ENCODE data around the gene LCT. TPM values are rescaled to one million over a fixed set of nuclear protein-coding genes. Genes with fewer than 3 reads are reported as not detected.

Gene LCT
- total and polyA plus RNA-seq, 9 of the 15 experiments (the other 6 are each of a cell fraction or from before 2014, with no cell fraction given) = 0.01 to 0.04 (median 0.03) TPM; not detected in 4

DNA sequence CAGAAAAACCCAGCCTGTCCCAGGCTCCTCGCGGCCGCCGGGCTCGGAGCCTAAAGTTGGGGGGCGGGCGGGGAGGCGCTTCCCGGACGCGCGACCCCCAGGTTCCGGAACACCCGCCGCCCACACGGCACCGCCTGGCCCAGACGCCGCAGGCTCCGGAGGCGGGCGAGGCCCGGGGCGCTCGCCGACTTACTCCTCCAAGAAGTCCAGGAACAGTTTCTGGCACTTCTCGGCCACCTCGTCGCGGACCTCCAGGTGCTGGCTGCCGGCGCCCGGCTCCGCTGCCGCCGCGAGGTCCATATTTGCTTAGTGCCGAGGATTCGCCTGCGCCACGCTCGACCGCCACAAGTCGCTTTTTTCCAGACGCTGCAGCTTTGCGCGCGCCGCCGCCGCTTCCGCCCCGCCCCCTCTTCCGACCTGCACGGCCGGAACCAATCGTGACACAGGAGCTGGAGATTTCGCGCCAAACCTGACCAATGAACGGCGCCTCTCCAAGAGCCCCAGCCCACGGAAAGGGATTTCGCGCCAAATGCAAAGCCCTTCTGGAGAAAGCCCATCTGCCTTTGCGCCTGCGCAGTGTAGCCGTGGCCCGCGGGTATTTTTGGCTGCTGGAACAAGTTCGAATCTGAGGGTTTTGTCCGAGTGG, 39.2 kb upstream of the LCT start, which contains the start of gene MCM6:
Gene MCM6, minus strand, starts transcription at position 378 of the 646 bp plus-strand sequence. Its CDS starts 78 bp downstream, at position 300.
- Histone ChIP-seq H3K27me3 (ENCODE audit: control insufficient read depth in 2 of 2, insufficient read depth in 2 of 2, low read length in 2 of 2) (no peaks in the 10 kb centered on the region), H3K4me3 (peak within 1 kb of the TSS; percentile 82), H3K9me3 (replicated peaks; ENCODE audit: control insufficient read depth, insufficient read depth, low read depth, low read length) (no peaks in the 10 kb centered on the region), H4K20me1 (replicated peaks; ENCODE audit: control insufficient read depth, insufficient read depth, low read length) (0 out of 2 replicates have a peak, but pooled peaks cover 7% of the 10 kb centered on the region), H3K4me2 (ENCODE audit: insufficient read depth, low read length) (peak within 1 kb of the TSS; percentile 91), H3K9ac (ENCODE audit: insufficient read depth in 1 of 2, low read depth in 2 of 2, low read length in 2 of 2) (peak within 1 kb of the TSS; percentile 92 to 97), H3K4me1 (replicated peaks in 1 of 2; ENCODE audit: control insufficient read depth in 2 of 2, insufficient read depth in 2 of 2, low read length in 2 of 2) (peaks cover 12 to 14% of the 10 kb centered on the region in 2 experiments; a peak in 4 of 5 replicates), H3K36me3 (ENCODE audit: control insufficient read depth, insufficient read depth, low read length) (peaks cover 35% of the 10 kb centered on the region), H2AFZ (ENCODE audit: low read depth, low read length) (peak within 1 kb of the TSS; percentile 99), H3K9me1 (ENCODE audit: control insufficient read depth, insufficient read depth, low read length) (peaks cover 3% of the 10 kb centered on the region), H3K79me2 (ENCODE audit: control insufficient read depth, insufficient read depth, low read length) (peaks cover 44% of the 10 kb centered on the region), H3K27ac (ENCODE audit: extremely low read depth, low read depth, low read length) (peak within 1 kb of the TSS; percentile 91)
- DNase-seq (ENCODE audit: extremely low read depth in 1 of 4, low spot score in 3 of 4) (peak; percentile 97 to 100 (median 98)), FAIRE-seq (peak; percentile 95), ATAC-seq (peak; percentile 97)
- ChIA-PET CTCF (ENCODE audit: low intra/inter-chr PET ratio) (no interaction called here), POLR2A (interaction anchor here (0.6 to 2.1 kb wide), 11 partner anchors 9 to 604 kb away, joined by 3 to 18 read pairs (median 4); partner anchors contain the start of gene DARS1)
- 0% methylated on average over 50 of the region's 71 CpGs for WGBS (ENCODE audit: insufficient coverage, low coverage, missing lambda C conversion rate)
- in situ Hi-C loops (cut with MboI) = no loop called here
- intact Hi-C loops (cut with micrococcal nuclease) = loop anchor here (5.0 kb wide), 1 partner anchor 111 kb away; the partner anchor contains the start of gene DARS1
- BruUV-seq (replicated peaks) = no TSS peak
- TF ChIP-seq, protein P1, sequence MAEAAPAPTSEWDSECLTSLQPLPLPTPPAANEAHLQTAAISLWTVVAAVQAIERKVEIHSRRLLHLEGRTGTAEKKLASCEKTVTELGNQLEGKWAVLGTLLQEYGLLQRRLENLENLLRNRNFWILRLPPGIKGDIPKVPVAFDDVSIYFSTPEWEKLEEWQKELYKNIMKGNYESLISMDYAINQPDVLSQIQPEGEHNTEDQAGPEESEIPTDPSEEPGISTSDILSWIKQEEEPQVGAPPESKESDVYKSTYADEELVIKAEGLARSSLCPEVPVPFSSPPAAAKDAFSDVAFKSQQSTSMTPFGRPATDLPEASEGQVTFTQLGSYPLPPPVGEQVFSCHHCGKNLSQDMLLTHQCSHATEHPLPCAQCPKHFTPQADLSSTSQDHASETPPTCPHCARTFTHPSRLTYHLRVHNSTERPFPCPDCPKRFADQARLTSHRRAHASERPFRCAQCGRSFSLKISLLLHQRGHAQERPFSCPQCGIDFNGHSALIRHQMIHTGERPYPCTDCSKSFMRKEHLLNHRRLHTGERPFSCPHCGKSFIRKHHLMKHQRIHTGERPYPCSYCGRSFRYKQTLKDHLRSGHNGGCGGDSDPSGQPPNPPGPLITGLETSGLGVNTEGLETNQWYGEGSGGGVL (CRISPR knock-in tag; IDR thresholded peaks at IDR 0.05) = no peak
- TF ChIP-seq RBM25 (IDR thresholded peaks at IDR 0.05; ENCODE audit: low read depth, low read length, severe bottlenecking) (peak; percentile 67), SRSF9 (IDR thresholded peaks at IDR 0.05; ENCODE audit: borderline replicate concordance, low read depth, low read length) (no peak), ZKSCAN1 (IDR thresholded peaks at IDR 0.05; ENCODE audit: low read depth, low read length) (no peak), TAF9B (IDR thresholded peaks at IDR 0.05; ENCODE audit: partially characterized antibody) (no peak), ZNF217 (CRISPR knock-in tag; IDR thresholded peaks at IDR 0.05) (no peak), ZNF507 (tag; conservative IDR thresholded peaks at IDR 0.05) (no peak), NCOA4 (IDR thresholded peaks at IDR 0.05; ENCODE audit: partially characterized antibody) (no peak), SAFB (IDR thresholded peaks at IDR 0.05; ENCODE audit: borderline replicate concordance, low read depth, low read length) (no peak), BRD4 (IDR thresholded peaks at IDR 0.05) (no peak), ZFP30 (CRISPR knock-in tag; IDR thresholded peaks at IDR 0.05; ENCODE audit: borderline replicate concordance) (no peak), RBM39 (optimal IDR thresholded peaks at IDR 0.05; ENCODE audit: low read depth, low read length) (no peak)
- TF ChIP-seq, protein P2, sequence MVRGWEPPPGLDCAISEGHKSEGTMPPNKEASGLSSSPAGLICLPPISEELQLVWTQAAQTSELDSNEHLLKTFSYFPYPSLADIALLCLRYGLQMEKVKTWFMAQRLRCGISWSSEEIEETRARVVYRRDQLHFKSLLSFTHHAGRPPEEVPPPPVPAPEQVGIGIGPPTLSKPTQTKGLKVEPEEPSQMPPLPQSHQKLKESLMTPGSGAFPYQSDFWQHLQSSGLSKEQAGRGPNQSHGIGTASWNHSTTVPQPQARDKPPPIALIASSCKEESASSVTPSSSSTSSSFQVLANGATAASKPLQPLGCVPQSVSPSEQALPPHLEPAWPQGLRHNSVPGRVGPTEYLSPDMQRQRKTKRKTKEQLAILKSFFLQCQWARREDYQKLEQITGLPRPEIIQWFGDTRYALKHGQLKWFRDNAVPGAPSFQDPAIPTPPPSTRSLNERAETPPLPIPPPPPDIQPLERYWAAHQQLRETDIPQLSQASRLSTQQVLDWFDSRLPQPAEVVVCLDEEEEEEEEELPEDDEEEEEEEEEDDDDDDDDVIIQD (CRISPR knock-in tag; IDR thresholded peaks at IDR 0.05) = no peak
- TF ChIP-seq, protein P3, sequence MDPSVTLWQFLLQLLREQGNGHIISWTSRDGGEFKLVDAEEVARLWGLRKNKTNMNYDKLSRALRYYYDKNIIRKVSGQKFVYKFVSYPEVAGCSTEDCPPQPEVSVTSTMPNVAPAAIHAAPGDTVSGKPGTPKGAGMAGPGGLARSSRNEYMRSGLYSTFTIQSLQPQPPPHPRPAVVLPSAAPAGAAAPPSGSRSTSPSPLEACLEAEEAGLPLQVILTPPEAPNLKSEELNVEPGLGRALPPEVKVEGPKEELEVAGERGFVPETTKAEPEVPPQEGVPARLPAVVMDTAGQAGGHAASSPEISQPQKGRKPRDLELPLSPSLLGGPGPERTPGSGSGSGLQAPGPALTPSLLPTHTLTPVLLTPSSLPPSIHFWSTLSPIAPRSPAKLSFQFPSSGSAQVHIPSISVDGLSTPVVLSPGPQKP (CRISPR knock-in tag; IDR thresholded peaks at IDR 0.05) = no peak
- TF ChIP-seq, protein P4, sequence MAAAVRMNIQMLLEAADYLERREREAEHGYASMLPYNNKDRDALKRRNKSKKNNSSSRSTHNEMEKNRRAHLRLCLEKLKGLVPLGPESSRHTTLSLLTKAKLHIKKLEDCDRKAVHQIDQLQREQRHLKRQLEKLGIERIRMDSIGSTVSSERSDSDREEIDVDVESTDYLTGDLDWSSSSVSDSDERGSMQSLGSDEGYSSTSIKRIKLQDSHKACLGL (CRISPR knock-in tag; IDR thresholded peaks at IDR 0.05; ENCODE audit: borderline replicate concordance, poor library complexity, severe bottlenecking) = no peak

Measured in K562 (cell line).